Neuron (in vitro differentiated cells): ENCODE results near the gene OR2G2.

ENCODE experiments used
- H2AFZ ChIP-seq: one replicate; pipeline ENCODE4 v1.6.1; 2013; ENCODE audit warnings: low read depth, mild to moderate bottlenecking, inconsistent platforms, low read length, moderate library complexity
- H3K27me3 ChIP-seq: one replicate; pipeline ENCODE4 v1.6.1; 2013; ENCODE audit warnings: low read length; ENCODE audit not compliant: insufficient read depth
- H3K36me3 ChIP-seq: one replicate; pipeline ENCODE4 v1.6.1; 2013; ENCODE audit warnings: low read length; ENCODE audit not compliant: insufficient read depth
- H3K4me1 ChIP-seq: one replicate; pipeline ENCODE4 v1.6.1; 2013; ENCODE audit warnings: low read length; ENCODE audit not compliant: insufficient read depth
- H3K4me3 ChIP-seq: 2 replicates; pipeline ENCODE4 v1.5.1; 2013; ENCODE audit warnings: mild to moderate bottlenecking, low read length, moderate library complexity
- H3K9me3 ChIP-seq: one replicate; pipeline ENCODE4 v1.6.1; 2013; ENCODE audit warnings: low read length

OR2G2 gene, protein sequence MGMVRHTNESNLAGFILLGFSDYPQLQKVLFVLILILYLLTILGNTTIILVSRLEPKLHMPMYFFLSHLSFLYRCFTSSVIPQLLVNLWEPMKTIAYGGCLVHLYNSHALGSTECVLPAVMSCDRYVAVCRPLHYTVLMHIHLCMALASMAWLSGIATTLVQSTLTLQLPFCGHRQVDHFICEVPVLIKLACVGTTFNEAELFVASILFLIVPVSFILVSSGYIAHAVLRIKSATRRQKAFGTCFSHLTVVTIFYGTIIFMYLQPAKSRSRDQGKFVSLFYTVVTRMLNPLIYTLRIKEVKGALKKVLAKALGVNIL

DNA sequence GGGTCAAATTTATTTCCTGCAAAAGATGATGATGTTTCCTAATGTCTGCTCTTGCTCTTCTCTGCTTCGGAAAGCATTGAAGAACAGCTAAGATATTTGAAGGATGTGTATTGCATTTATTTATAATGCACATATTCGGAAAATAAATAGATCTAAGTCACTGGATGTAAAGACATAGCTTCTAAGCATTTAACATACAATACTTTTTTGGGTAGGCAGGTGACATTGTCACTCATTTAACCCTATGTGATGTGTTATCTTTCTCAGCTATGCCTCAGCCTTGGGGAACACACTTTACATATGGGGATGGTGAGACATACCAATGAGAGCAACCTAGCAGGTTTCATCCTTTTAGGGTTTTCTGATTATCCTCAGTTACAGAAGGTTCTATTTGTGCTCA, at the start of gene OR2G2:
OR2G2 (plus strand) TSS at position 301 of the 400 bp plus-strand sequence; CDS start at position 301, 0 bp downstream.
- no peaks in the 10 kb centered on the region for H3K9me3 ChIP-seq
- H3K4me3 ChIP-seq = no peak within 1 kb of the TSS

DNA sequence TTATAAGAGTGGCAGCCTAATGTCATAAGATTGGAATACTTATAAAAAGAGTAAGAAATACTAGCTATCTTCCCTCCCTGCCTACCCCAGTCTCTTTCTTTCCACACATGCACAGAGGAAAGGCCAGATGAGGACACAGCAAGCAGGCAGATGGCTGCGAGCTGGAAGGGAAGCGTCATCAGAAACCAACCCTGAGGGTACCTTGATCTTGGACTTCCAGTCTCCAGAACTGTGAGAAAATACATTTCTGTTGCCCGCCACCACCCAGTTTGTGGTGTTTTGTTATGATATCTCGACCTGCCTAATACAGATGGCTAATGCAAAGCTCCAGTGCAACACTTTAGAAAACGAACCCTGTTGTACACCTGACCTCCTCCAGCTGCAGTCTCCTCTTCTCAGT, 49.6 kb upstream of the OR2G2 start:
- no peaks in the 10 kb centered on the region for H3K36me3 ChIP-seq
- H3K27me3 ChIP-seq = no peaks in the 10 kb centered on the region
- H3K9me3 ChIP-seq = no peaks in the 10 kb centered on the region
- H3K4me1 ChIP-seq = no peaks in the 10 kb centered on the region
- no peak overlapping the region for H2AFZ ChIP-seq
- no peak overlapping the region for H3K4me3 ChIP-seq

More for the DNA sequence above, at the start of gene OR2G2:
- Histone ChIP-seq H3K36me3 (no peaks in the 10 kb centered on the region), H2AFZ (no peak within 1 kb of the TSS), H3K4me1 (no peaks in the 10 kb centered on the region), H3K27me3 (no peaks in the 10 kb centered on the region)

DNA sequence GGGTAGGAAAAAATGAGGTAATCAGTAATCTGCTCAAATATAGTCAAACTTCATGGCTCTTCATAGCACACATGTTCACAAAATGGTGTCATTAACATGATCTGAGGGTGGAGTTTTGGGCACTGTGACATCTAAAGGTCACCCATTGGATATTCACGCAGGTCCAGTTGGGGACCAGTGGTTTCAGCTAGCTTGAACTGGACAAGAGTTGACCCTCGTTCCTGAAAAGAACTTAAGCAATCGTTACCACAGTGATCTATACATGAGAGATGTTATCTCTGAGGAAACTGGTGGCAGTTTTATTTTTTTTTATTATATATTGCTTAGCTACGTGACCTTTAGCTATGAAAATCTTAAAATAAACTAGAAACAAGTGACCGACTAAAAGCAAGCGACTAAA, 48.9 kb upstream of the OR2G2 start:
- no peaks in the 10 kb centered on the region for H3K36me3 ChIP-seq
- no peaks in the 10 kb centered on the region for H3K4me1 ChIP-seq
- H3K27me3 ChIP-seq = no peaks in the 10 kb centered on the region
- H3K9me3 ChIP-seq = no peaks in the 10 kb centered on the region
- H3K4me3 ChIP-seq = no peak overlapping the region
- no peak overlapping the region for H2AFZ ChIP-seq

DNA sequence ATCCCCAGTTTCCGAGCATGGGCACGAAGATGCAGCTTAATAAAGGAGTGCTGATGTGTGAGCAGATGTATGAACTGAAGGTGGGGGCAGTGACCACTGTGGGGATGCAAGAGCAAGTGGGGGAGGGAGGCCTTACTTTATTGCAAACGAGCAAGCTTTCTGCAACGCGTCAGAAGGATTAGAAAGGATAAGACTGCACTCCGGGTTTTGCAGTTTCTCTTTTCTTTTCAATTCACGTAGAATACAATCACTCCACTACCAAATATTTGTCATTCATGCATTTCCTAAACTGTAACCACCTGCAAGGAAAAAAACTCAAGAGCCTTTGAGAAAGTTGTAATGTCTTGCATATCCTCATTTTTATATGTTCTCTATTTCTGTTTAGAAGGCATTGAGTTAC, 47.6 kb upstream of the OR2G2 start:
- Histone ChIP-seq H3K9me3 (no peaks in the 10 kb centered on the region), H3K27me3 (no peaks in the 10 kb centered on the region), H3K4me3 (no peak overlapping the region), H3K4me1 (no peaks in the 10 kb centered on the region), H2AFZ (no peak overlapping the region), H3K36me3 (no peaks in the 10 kb centered on the region)

DNA sequence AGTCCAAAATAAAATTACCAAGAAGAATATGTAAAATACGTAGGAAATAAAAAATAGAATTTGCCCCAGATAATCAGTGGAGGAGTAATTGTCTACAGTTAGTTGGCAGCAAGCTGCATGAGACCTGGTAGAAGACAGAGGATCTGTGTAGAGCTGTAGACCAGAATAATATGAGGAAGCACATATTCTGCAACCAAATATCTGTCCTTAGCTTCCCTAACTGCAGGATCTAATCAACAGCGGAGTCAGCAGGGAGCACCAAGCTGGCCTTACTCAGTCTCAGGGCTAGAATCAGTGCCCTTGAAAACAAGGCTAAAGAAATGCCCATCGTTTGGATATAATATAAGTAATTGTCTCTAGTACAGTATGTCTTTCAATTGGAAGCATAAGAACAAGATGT, 45.3 kb upstream of the OR2G2 start:
- Histone ChIP-seq H3K4me1 (no peaks in the 10 kb centered on the region), H3K9me3 (no peaks in the 10 kb centered on the region), H3K27me3 (no peaks in the 10 kb centered on the region), H3K36me3 (no peaks in the 10 kb centered on the region), H3K4me3 (no peak overlapping the region), H2AFZ (no peak overlapping the region)

DNA sequence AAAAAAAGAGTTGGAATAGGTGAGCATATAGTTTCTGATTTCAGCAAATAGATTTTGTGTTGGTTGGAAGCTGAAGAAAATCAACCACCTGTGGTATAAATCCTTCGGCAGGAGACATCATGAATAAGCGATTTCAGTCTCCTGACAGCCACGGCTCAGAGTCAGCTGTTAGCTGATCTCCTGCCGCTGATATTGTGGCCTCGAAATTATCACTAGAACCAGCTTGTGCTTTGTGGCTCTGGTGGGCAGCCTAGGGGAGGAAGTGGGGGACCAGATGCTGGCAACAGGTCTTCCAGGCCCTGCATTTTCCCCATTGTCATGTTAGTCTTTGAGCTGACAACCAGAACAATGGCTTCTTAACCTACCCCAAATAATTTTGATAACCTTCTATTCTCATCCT, 40.1 kb upstream of the OR2G2 start:
- Histone ChIP-seq H3K27me3 (no peaks in the 10 kb centered on the region), H3K36me3 (no peaks in the 10 kb centered on the region), H3K4me3 (no peak overlapping the region), H3K9me3 (no peaks in the 10 kb centered on the region), H2AFZ (no peak overlapping the region), H3K4me1 (no peaks in the 10 kb centered on the region)

DNA sequence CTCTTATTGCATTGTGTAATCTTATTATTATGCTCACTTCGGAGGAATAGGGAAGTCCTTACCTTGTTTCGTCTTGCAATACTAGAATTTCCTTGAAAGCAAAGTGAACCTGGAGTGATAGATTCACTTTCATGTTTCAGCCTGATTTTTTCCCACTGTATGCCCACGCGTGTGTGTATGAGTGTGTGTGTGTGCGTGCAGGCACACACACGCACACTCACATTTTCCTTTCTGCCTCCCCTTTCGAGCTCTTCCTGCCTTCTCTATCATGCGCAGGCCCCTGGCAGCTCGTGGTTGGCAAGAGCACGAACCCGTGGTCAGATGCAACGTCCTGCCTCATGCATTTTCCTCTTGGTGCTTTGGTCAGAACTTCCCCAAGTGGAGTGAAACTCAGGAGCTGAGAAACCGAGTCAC, 39.4 kb upstream of the OR2G2 start, which contains the start of gene GCSAML:
GCSAML (plus strand) TSS at position 366 of the 414 bp plus-strand sequence. CDS start 58 bp downstream, outside the sequence.
- H3K4me3 ChIP-seq = no peak within 1 kb of the TSS
- no peaks in the 10 kb centered on the region for H3K9me3 ChIP-seq
- no peak within 1 kb of the TSS for H2AFZ ChIP-seq
- H3K27me3 ChIP-seq = no peaks in the 10 kb centered on the region
- no peaks in the 10 kb centered on the region for H3K4me1 ChIP-seq
- H3K36me3 ChIP-seq = no peaks in the 10 kb centered on the region

DNA sequence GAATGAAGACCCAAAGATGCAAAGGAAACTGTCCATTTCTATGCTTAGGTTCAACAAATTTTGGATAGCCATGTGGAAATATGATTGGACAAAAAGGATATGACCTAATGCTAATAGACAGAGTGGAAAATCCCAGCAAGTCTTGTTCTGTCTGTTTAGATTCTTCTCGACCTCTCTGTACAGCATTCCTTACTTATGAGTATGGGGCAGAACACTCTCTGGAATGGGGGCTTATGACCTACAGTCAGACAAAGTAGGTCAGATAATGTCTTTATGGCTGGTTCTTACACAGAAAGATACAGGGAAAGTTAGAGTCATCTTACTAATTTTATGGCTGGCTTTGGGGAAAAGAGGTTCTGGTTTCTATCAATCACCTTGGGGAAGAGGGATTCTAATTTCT, 36.4 kb upstream of the OR2G2 start:
- Histone ChIP-seq H3K27me3 (no peaks in the 10 kb centered on the region), H3K4me1 (no peaks in the 10 kb centered on the region), H3K36me3 (no peaks in the 10 kb centered on the region), H2AFZ (no peak overlapping the region), H3K9me3 (no peaks in the 10 kb centered on the region), H3K4me3 (no peak overlapping the region)

DNA sequence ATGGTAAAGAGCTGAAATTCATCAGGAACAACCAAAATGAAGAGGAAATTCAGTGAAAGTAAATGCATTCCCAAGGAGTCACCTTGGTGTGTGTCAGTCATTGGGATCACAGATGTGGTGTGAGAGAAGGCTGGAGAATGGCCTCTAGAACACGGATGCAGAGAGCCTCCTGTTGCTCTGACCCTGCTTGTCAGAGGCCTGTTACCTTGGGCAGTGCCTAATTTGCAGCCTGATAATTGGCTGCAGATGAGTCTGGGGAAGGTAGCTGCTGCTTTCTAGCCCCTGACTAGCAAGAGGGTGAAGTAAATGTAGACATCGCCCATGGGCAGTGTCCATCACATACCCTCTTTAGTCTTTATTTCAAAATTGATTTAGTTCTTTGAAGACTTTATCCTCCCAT, 35.9 kb upstream of the OR2G2 start:
- Histone ChIP-seq H2AFZ (no peak overlapping the region), H3K36me3 (no peaks in the 10 kb centered on the region), H3K9me3 (no peaks in the 10 kb centered on the region), H3K27me3 (no peaks in the 10 kb centered on the region), H3K4me1 (no peaks in the 10 kb centered on the region), H3K4me3 (no peak overlapping the region)

DNA sequence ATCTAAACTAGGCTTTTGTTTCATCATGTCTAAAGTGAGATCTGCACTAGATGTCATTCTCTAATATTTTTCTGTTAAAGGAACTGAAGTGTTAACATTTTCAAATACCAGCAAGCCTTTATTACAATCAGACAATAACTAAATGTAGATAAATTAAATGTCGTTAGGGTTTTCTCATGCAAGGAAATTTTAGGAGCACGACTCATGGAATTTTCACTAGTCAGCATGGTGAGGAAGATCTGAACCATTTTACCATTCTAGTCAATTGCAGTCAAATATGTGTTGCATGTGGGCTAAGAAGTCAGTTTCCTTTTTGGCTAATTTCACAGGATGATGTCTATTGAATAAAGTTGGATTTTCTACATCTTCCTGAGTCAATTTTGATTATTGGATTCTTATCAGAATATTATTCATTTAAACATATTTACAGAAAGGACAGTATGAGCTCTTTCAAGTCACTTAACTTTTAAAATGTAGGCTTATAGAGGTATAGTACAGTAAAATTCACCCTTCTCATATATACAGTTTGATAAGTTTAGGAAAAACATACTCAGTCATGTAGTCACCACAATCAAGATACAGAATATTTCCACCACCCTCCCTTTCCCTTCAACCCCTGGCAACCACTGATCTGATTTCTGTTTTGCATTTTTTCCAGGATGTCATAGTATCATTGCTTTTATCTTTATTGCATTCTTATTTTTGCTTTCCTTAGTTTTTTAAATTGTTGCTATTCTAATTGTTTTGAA, 30.1 kb upstream of the OR2G2 start:
- H3K4me1 ChIP-seq = no peaks in the 10 kb centered on the region
- no peak overlapping the region for H3K4me3 ChIP-seq
- H2AFZ ChIP-seq = no peak overlapping the region
- no peaks in the 10 kb centered on the region for H3K27me3 ChIP-seq
- H3K9me3 ChIP-seq = no peaks in the 10 kb centered on the region
- H3K36me3 ChIP-seq = no peaks in the 10 kb centered on the region

DNA sequence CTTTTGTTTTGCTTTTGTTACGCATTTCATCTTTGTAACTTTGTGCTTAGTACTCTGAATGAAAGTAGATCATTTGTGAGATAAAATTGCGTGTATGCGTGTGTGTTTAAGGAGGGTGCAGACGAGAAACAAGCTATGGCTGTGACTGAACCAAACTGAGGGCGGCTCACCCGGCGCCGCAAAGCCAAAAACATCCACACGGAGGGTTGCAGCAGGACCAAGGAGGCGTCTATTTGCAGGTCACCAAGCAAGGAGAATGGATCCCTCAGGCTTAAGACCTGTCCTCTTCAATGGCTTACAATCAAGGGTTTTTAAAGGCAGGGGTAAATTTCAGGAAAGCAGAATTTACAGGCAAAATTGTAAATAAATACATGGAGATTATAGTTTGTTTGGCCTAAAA, 26.4 kb upstream of the OR2G2 start:
- Histone ChIP-seq H3K27me3 (no peaks in the 10 kb centered on the region), H3K36me3 (no peaks in the 10 kb centered on the region), H3K4me1 (no peaks in the 10 kb centered on the region), H3K9me3 (no peaks in the 10 kb centered on the region), H2AFZ (no peak overlapping the region), H3K4me3 (no peak overlapping the region)

DNA sequence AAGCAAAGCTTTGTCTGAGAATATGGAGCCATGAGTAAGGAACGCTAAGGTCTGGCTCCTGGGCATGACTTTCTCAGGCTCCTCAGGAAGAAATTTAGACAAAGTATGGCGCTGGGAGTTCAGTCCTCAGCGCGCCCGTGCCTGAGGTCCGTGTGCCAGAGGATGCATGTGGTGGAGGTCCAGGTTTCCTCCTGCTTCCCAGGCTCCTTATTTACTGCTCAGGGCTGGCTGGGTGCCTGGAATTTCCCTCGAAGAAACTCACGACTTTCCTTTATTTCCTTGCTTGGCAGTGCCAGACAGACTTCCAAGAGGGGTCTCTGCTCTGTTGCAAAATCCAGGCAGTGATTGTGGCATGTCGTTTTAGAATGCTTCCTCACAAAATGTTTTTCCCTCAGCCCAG, 26.0 kb upstream of the OR2G2 start:
- H3K9me3 ChIP-seq = no peaks in the 10 kb centered on the region
- H3K27me3 ChIP-seq = no peaks in the 10 kb centered on the region
- no peak overlapping the region for H2AFZ ChIP-seq
- H3K36me3 ChIP-seq = no peaks in the 10 kb centered on the region
- H3K4me1 ChIP-seq = no peaks in the 10 kb centered on the region
- H3K4me3 ChIP-seq = no peak overlapping the region

DNA sequence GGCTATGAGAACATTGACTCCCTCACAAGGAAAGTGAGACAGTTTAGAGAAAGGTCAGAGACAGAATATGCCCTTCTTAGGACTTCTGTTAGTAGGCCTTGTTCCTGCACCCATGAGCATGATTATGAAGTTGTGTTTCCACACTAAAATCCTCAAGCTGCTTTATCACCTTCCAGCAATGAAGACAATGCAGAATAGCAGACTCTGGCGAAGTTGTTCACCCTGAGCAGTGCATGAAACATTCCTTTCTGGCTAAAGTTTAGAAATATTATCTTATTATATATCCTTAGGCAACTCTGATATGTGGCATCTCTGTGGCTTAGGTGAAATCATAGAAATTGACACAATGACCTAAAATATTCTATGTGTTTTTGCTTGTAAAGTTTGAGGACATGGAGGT, 13.9 kb upstream of the OR2G2 start:
- no peak overlapping the region for H3K4me3 ChIP-seq

More for the DNA sequence above, 13.9 kb upstream of the OR2G2 start:
- Histone ChIP-seq H3K36me3 (no peaks in the 10 kb centered on the region), H3K4me1 (no peaks in the 10 kb centered on the region), H2AFZ (no peak overlapping the region), H3K9me3 (no peaks in the 10 kb centered on the region), H3K27me3 (no peaks in the 10 kb centered on the region)
